HG02884 (cell line): ENCODE measurements around the gene NLRP12.
"Not testable (repeated sequence)": the region's sequence is repeated elsewhere in the genome, so short reads cannot be mapped to it uniquely, and the experiment has no call there.

Experiments used
- ATAC-seq: cut with Tn5 transposase; IDR thresholded peaks from one replicate; pipeline ENCODE4 v1.9.1; 2021; ENCODE audit warnings: mild to moderate bottlenecking, moderate library complexity; ENCODE audit not compliant: unreplicated experiment

Gene NLRP12, protein sequence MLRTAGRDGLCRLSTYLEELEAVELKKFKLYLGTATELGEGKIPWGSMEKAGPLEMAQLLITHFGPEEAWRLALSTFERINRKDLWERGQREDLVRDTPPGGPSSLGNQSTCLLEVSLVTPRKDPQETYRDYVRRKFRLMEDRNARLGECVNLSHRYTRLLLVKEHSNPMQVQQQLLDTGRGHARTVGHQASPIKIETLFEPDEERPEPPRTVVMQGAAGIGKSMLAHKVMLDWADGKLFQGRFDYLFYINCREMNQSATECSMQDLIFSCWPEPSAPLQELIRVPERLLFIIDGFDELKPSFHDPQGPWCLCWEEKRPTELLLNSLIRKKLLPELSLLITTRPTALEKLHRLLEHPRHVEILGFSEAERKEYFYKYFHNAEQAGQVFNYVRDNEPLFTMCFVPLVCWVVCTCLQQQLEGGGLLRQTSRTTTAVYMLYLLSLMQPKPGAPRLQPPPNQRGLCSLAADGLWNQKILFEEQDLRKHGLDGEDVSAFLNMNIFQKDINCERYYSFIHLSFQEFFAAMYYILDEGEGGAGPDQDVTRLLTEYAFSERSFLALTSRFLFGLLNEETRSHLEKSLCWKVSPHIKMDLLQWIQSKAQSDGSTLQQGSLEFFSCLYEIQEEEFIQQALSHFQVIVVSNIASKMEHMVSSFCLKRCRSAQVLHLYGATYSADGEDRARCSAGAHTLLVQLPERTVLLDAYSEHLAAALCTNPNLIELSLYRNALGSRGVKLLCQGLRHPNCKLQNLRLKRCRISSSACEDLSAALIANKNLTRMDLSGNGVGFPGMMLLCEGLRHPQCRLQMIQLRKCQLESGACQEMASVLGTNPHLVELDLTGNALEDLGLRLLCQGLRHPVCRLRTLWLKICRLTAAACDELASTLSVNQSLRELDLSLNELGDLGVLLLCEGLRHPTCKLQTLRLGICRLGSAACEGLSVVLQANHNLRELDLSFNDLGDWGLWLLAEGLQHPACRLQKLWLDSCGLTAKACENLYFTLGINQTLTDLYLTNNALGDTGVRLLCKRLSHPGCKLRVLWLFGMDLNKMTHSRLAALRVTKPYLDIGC

GRCh38 chr19:53824134-53824611, at the start of gene NLRP12:
TSS of gene NLRP12 (minus strand) at chr19:53824314. CDS start at chr19:53824174, 140 bp downstream.
- no peak for ATAC-seq

- ATAC-seq, result no peak
Observed at GRCh38 chr19:53872762-53873161, 48.6 kb upstream of the NLRP12 start.

DNA sequence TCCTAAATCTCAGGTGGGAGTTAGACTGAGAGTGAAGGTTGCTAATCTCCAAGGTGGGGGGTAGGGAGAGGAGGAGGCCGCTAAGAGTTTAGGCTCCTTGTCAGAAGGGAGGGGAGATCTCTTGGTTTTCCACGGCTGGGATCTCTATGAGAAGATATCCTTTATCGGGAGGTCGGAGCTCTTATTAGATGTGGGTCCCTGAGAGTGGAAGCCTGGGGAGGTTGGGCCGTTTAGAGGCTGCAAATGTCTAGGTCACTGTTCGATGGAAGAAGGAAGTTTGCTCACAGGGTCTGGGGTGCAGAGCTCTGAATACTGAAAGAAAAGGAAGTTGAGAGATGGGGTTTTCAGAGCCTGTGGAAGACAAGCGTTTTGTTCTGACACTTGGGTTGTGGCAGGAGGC, 47.3 kb upstream of the NLRP12 start:
- no peak for ATAC-seq

- no peak for ATAC-seq
Observed at GRCh38 chr19:53870485-53870844, 46.4 kb upstream of the NLRP12 start.

- not testable (repeated sequence) for ATAC-seq
Observed at GRCh38 chr19:53869805-53870484, 45.8 kb upstream of the NLRP12 start.

DNA sequence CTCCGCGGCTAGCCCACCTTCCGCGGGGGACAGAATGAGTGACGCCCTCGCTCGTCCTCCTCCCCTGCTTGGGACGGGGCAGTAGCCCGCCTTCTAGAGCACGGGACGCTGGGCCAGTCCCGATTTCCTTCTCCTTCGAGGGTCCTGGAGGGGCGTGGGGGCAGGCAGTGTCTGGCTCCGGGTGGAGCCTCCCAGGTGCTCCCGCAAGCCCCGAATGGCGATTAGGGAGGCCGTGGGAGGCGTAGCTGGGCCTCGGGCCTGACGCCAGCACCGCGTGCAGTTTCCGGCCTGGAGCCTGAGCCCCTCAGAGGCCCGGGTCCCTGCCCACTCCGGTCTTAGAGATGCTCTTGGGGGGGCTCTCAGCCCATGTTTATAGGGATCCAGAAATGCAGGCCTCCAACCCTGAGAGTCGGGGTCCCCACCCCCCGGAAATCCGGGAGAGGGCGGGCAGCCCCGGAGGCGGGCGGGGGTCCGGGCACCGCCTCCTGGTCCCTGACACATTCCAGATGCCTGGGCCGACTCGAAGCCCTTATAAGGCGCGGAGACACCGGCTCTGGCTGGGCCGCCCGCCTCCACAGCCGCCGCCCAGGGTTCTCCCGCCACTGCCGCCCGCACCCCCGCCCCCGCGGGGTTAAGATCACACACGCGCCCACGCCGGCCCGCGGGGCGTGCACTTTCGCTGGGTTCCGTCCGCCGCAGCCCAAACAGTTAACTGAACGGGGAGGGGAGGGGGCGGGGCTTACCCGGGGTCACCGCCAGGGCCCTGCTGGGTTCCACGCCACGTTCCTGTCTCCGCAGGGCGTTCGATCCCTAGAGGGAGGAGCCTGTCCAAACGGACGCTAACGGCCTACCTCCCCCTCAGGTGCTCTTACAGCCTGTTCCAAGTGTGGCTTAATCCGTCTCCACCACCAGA, 45.0 kb upstream of the NLRP12 start:
- ATAC-seq, result no peak

DNA sequence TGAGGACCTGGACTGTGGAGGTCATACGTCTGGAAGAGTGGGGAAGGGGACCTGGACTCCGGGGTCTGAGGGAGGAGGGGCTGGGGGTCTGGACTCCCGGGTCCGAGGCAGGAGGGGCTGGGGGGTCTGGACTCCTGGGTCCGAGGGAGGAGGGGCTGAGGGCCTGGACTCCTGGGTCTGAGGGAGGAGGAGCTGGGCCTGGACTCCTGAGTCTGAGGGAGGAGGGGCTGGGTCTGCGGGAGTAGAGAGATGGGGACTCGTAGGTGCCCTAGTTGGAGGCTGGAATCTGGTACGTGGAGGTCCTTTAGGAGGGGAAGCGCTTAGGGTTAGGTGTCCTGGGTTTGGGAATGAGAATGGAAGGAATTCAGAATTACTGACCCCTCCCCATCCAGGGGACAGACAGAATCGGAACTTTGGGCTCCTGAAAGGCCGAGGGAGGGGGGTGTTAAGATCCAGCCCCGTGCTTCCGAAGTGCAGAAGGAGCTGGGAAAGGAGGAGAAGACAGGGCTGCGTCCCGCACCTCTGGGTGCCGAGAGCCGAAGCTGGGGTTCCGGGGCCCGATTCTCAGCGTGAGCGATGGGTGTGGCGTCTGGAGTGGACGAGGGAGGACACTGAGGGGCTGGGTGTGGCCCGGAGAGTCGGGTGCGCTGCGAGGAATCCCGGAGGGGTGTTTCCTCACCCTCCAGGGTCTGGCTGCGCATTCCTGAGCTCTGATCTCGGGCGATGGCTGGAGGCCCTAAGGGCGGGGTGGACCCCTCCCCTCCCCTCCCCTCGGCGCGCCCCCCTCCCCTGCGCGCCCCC, 44.2 kb upstream of the NLRP12 start:
- no peak for ATAC-seq

GRCh38 chr19:53867225-53868090, 43.3 kb upstream of the NLRP12 start, which contains the start of gene MYADM:
TSS of gene MYADM (plus strand) at chr19:53867883. CDS start at chr19:53873530, 5,647 bp downstream.
- ATAC-seq, result peak; percentile 65

GRCh38 chr19:53866865-53867224, 42.7 kb upstream of the NLRP12 start:
- no peak for ATAC-seq

GRCh38 chr19:53865918-53866864, 42.1 kb upstream of the NLRP12 start:
- ATAC-seq, result no peak

DNA sequence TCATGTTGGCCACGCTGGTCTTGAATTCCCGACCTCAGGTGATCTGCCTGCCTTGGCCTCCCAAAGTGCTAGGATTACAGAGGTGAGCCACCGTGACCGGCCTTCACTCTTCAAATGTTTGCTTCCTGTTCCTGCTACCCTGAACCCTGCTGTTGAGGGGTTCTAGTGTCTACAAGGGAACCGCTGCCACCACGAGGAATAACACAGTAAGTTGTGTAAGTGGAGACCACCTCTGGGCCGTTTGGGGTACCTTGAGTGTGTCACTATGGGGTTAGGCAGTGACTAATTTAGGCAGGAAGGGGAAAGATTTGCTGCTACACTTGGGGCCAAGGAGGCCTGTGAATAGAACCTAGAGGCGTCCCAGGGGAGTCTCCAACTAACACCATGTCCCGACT, 41.4 kb upstream of the NLRP12 start:
- no peak for ATAC-seq

- ATAC-seq, result no peak
Observed at GRCh38 chr19:53864308-53864836, 40.3 kb upstream of the NLRP12 start.

- ATAC-seq, result no peak
Observed at GRCh38 chr19:53853707-53854106, 29.6 kb upstream of the NLRP12 start.

GRCh38 chr19:53849237-53849676, 25.1 kb upstream of the NLRP12 start:
- no peak for ATAC-seq

GRCh38 chr19:53847555-53847954, 23.4 kb upstream of the NLRP12 start:
- no peak for ATAC-seq

DNA sequence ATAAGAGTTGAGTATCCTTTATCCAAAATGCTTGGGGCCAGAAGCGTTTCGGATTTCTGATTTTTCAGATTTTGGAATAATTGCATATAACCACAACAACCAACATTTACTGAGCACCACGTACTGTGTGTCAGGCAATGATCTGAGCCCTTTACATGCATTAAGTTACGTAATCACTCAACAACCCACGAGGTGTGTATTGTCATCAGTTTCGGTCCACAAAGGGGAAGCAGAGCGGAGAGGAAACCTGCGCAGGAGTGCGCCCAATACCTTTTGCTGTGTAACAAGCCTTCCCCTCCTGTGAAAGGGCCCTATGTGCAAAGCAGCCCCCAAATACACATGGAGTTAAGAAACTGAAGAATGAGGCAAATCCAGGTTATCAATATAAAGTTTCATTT, 20.7 kb upstream of the NLRP12 start:
- no peak for ATAC-seq

DNA sequence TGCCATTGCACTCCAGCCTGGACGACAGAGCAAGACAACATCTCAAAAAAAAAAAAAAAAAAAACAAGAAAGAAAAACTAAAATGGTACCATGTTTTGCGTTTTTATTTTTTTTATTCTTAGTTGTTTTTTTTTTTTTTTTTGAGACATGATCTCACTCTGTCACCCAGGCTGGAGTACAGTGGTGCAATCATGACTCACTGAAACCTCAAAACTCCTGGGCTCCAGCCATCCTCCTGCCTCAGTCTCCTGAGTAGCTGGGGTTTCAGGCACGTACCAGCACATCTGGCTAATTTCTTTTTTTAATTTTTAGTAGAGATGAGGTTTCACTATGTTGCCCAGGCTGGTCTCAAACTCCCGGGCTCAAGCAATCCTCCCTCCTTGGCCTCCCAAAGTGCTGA, 16.8 kb upstream of the NLRP12 start:
- ATAC-seq, result not testable (repeated sequence)
